HCT116 (cell line): ENCODE results near the gene MIA. TPM values are rescaled to one million over a fixed set of nuclear protein-coding genes. Genes with fewer than 3 reads are reported as not detected.
"Not testable (repeated sequence)": the region's sequence is repeated elsewhere in the genome, so short reads cannot be mapped to it uniquely, and the experiment has no call there.

Experiments used
- ATAC-seq: fragments of 200-7000 bp; cut with Tn5 transposase; 2 replicates; pipeline ENCODE4 v1.9.1; 2020; ENCODE audit warnings: mild to moderate bottlenecking, moderate library complexity
- BruUV-seq: library from RNA; stranded (reverse); fragments of 400-500 nt; replicated peaks from 2 replicates; lab custom pipeline; 2021; lab: Mats Ljungman, UMichigan
- CTCF ChIA-PET: fragments of 300-600 bp; sonication (Branson Sonifier 250); formaldehyde crosslinking; loops from one replicate; lab custom pipeline; 2021; ENCODE audit warnings: antibody characterized with exemption; lab: Charles Lee
- POLR2A ChIA-PET: fragments of 300-600, 350-600 bp; sonication (Branson Sonifier 250); formaldehyde crosslinking; loops from one replicate; lab custom pipeline; 2021; ENCODE audit warnings: antibody characterized with exemption; lab: Charles Lee
- RAD21 ChIA-PET, 2 experiments: fragments of 300-600 bp; sonication (Branson Sonifier 250); formaldehyde crosslinking; loops; one replicate each; lab custom pipeline; 2023; ENCODE audit warnings: low total read pairs in 2 of 2; ENCODE audit not compliant: uncharacterized antibody in 2 of 2, unreplicated experiment in 2 of 2, low non-redundant PET in 1 of 2; lab: Charles Lee
- DNase-seq: peaks from one replicate; pipeline ENCODE4 v3.0.0-alpha.2; 2010; ENCODE audit warnings: low read depth, low spot score
- H2AFZ ChIP-seq: fragments of 200-600 bp; shearing (Covaris generic), sonication (generic); 2 replicates; pipeline ENCODE4 v1.6.1; 2017; ENCODE audit warnings: low read depth, mixed run types, mixed read lengths, antibody characterized with exemption, low read length; ENCODE audit not compliant: poor library complexity, severe bottlenecking
- H3K27ac ChIP-seq: 2 replicates; pipeline ENCODE4 v1.5.1; 2012; ENCODE audit warnings: low read depth, low read length
- H3K27me3 ChIP-seq: fragments of 200-600 bp; sonication (generic); 2 replicates; pipeline ENCODE4 v1.6.1; 2016; ENCODE audit warnings: mixed run types, low read length, mixed read lengths; ENCODE audit not compliant: insufficient read depth
- H3K36me3 ChIP-seq, 2 experiments: fragments of 200-500 bp in 1 of 2; fragments of 200-600 bp in 1 of 2; sonication (Bioruptor generic) in 1 of 2; sonication (generic) in 1 of 2; 2 replicates each; pipeline versions ENCODE4 v1.5.1 to v1.6.1; 2014 to 2016; ENCODE audit warnings: low read length in 2 of 2, inconsistent platforms in 1 of 2, mixed read lengths in 1 of 2, mixed run types in 1 of 2; ENCODE audit not compliant: insufficient read depth in 2 of 2, control insufficient read depth in 1 of 2
- H3K4me1 ChIP-seq, 2 experiments: fragments of 200-600 bp in 1 of 2; sonication (generic) in 1 of 2; 2 replicates each; pipeline versions ENCODE4 v1.5.1 to v1.6.1; 2012 to 2017; ENCODE audit warnings: low read length in 2 of 2, inconsistent platforms in 1 of 2, mild to moderate bottlenecking in 1 of 2, mixed read lengths in 1 of 2, mixed run types in 1 of 2, moderate library complexity in 1 of 2; ENCODE audit not compliant: insufficient read depth in 2 of 2, control insufficient read depth in 1 of 2
- H3K4me2 ChIP-seq: fragments of 200-600 bp; sonication (generic); 2 replicates; pipeline ENCODE4 v1.6.1; 2017; ENCODE audit warnings: mixed run types, low read length, mixed read lengths
- H3K4me3 ChIP-seq, 2 experiments: fragments of 200-600 bp in 1 of 2; sonication (generic) in 1 of 2; replicated peaks in 1 of 2; 2 replicates each; pipeline ENCODE4 v1.5.1; 2011 to 2016; ENCODE audit warnings: low read length in 2 of 2, control low read depth in 1 of 2, low read depth in 1 of 2, mild to moderate bottlenecking in 1 of 2, mixed read lengths in 1 of 2, mixed run types in 1 of 2
- H3K79me2 ChIP-seq: fragments of 200-600 bp; sonication (generic); 2 replicates; pipeline ENCODE4 v1.6.1; 2017; ENCODE audit warnings: mild to moderate bottlenecking, mixed run types, low read length, moderate library complexity, mixed read lengths; ENCODE audit not compliant: insufficient read depth
- H3K9ac ChIP-seq: fragments of 200-600 bp; sonication (generic); 2 replicates; pipeline ENCODE4 v1.6.1; 2016; ENCODE audit warnings: low read length, mixed read lengths
- H3K9me2 ChIP-seq: fragments of 200-600 bp; sonication (generic), shearing (Covaris generic); 2 replicates; pipeline ENCODE4 v1.6.1; 2017; ENCODE audit warnings: mixed run types, mild to moderate bottlenecking, moderate library complexity; ENCODE audit not compliant: insufficient read depth
- H3K9me3 ChIP-seq, 2 experiments: fragments of 200-500 bp in 1 of 2; fragments of 200-600 bp in 1 of 2; sonication (Bioruptor generic) in 1 of 2; sonication (generic) in 1 of 2; 2 replicates each; pipeline ENCODE4 v1.6.1; 2014 to 2017; ENCODE audit warnings: low read length in 2 of 2, mixed read lengths in 2 of 2, inconsistent platforms in 1 of 2, low read depth in 1 of 2, mild to moderate bottlenecking in 1 of 2, mixed run types in 1 of 2, moderate library complexity in 1 of 2; ENCODE audit not compliant: control insufficient read depth in 1 of 2, insufficient read depth in 1 of 2
- H4K20me1 ChIP-seq: fragments of 200-600 bp; sonication (generic), shearing (Covaris generic); 2 replicates; pipeline ENCODE4 v1.6.1; 2017; ENCODE audit warnings: mixed run types, mild to moderate bottlenecking, moderate library complexity; ENCODE audit not compliant: insufficient read depth
- CEBPB ChIP-seq: IDR thresholded peaks from 2 replicates; pipeline ENCODE4 v1.6.1; 2012; ENCODE audit warnings: low read depth
- CTCF ChIP-seq, 3 experiments: fragments of 200-600 bp in 1 of 3; sonication (generic) in 1 of 3; IDR thresholded peaks in 2 of 3; conservative IDR thresholded peaks in 1 of 3; 2 replicates each; pipeline ENCODE4 v1.5.1; 2012 to 2017; ENCODE audit warnings: low read depth in 2 of 3, low read length in 2 of 3, antibody characterized with exemption in 1 of 3, borderline replicate concordance in 1 of 3, control low read depth in 1 of 3, mild to moderate bottlenecking in 1 of 3, mixed read lengths in 1 of 3, mixed run types in 1 of 3, moderate library complexity in 1 of 3; ENCODE audit not compliant: insufficient read depth in 1 of 3
- EGR1 ChIP-seq: IDR thresholded peaks from 2 replicates; pipeline ENCODE4 v1.6.1; 2012; ENCODE audit warnings: low read depth
- ELF1 ChIP-seq: IDR thresholded peaks from 2 replicates; pipeline ENCODE4 v1.6.1; 2012; ENCODE audit warnings: low read depth, borderline replicate concordance
- EZH2 ChIP-seq: fragments of 200-600 bp; sonication (generic); IDR thresholded peaks from 2 replicates; pipeline ENCODE4 v1.6.1; 2017; ENCODE audit warnings: antibody characterized with exemption, mixed run types
- EZH2phosphoT487 ChIP-seq: fragments of 200-600 bp; IDR thresholded peaks from 2 replicates; pipeline ENCODE4 v1.6.1; 2018; ENCODE audit warnings: antibody characterized with exemption, borderline replicate concordance
- FOSL1 ChIP-seq: IDR thresholded peaks from 2 replicates; pipeline ENCODE4 v1.6.1; 2012; ENCODE audit warnings: low read depth
- MAX ChIP-seq: IDR thresholded peaks from 2 replicates; pipeline ENCODE4 v1.6.1; 2012
- POLR2A ChIP-seq: IDR thresholded peaks from 2 replicates; pipeline ENCODE4 v1.7.0; 2011; ENCODE audit warnings: borderline replicate concordance; ENCODE audit not compliant: insufficient read depth, insufficient read length; ENCODE audit errors: extremely low read depth
- RAD21 ChIP-seq: IDR thresholded peaks from 2 replicates; pipeline ENCODE4 v1.6.1; 2012; ENCODE audit warnings: low read depth, mild to moderate bottlenecking
- REST ChIP-seq: IDR thresholded peaks from 2 replicates; pipeline ENCODE4 v1.6.1; 2012; ENCODE audit warnings: low read depth
- SP1 ChIP-seq: IDR thresholded peaks from 2 replicates; pipeline ENCODE4 v1.6.1; 2012; ENCODE audit warnings: low read depth
- TCF7L2 ChIP-seq: IDR thresholded peaks from 2 replicates; pipeline ENCODE4 v1.7.0; 2011; ENCODE audit warnings: borderline replicate concordance, inconsistent platforms; ENCODE audit not compliant: insufficient read depth, insufficient read length; ENCODE audit errors: extremely low read depth
- intact Hi-C: fragments of 100-400 bp; cut with micrococcal nuclease; formaldehyde crosslinking; loops from 2 replicates; pipeline ENCODE4 v1.10.0; 2022
- total RNA-seq: library from RNA; stranded (reverse); gene quantifications from one replicate; pipeline ENCODE4 v1.2.1, GENCODE V29; 2021; ENCODE audit not compliant: unreplicated experiment

Gene MIA
- total RNA-seq, 1 experiment from 2014 or later: 1.4 TPM

- H2AFZ ChIP-seq, H3K9ac ChIP-seq, ATAC-seq, H3K27me3 ChIP-seq, H4K20me1 ChIP-seq, H3K27ac ChIP-seq, H3K9me2 ChIP-seq, H3K4me3 ChIP-seq, H3K9me3 ChIP-seq, H3K79me2 ChIP-seq, DNase-seq, BruUV-seq, H3K36me3 ChIP-seq: not testable (repeated sequence)
- intact Hi-C loops: loop anchor here (10.0 kb wide), 1 partner anchor 325 kb away; no protein-coding TSS in a partner anchor
- ChIA-PET RAD21 (interaction anchor here (0.6 to 1.5 kb wide), 2 partner anchors 42 to 157 kb away, joined by 3 to 6 read pairs; partner anchors contain the start of gene RAB4B (in 1 of the 2)), CTCF (interaction anchor here (1.0 to 3.1 kb wide), 9 partner anchors 9 to 325 kb away, joined by 3 to 25 read pairs (median 6); partner anchors contain the start of genes ACTMAP and SNRPA), POLR2A (interaction anchor here (0.5 to 0.6 kb wide), 2 partner anchors 159 to 310 kb away, joined by 3 read pairs; no protein-coding TSS in a partner anchor)
- TF ChIP-seq RAD21 (peak; percentile 68), CTCF (IDR thresholded peaks at IDR 0.05 in 2 of 3, conservative IDR thresholded peaks at IDR 0.05 in 1 of 3; ENCODE audit: borderline replicate concordance in 1 of 3, insufficient read depth in 1 of 3, low read depth in 2 of 3, low read length in 2 of 3) (peak; percentile 55 to 70 (median 69))
- Histone ChIP-seq H3K4me2 (peak overlapping the region; percentile 21; the same call in 1 of the 2 replicates), H3K4me1 (peaks cover 12 to 25% of the 10 kb centered on the region in 2 experiments; a peak in 3 of 4 replicates)
Measured at GRCh38 chr19:40819479-40820234, 44.3 kb downstream of the MIA start.

GRCh38 chr19:40822161-40822560 is 46.8 kb downstream of the MIA start:
- Histone ChIP-seq H3K4me1 (peaks cover 12 to 25% of the 10 kb centered on the region in 2 experiments; a peak in 3 of 4 replicates), H3K9me3 (no peaks in the 10 kb centered on the region), H2AFZ (no peak overlapping the region), H3K4me2 (no peak overlapping the region), H3K9ac (no peak overlapping the region), H3K9me2 (no peaks in the 10 kb centered on the region), H3K27me3 (no peaks in the 10 kb centered on the region), H3K36me3 (no peaks in the 10 kb centered on the region), H4K20me1 (no peaks in the 10 kb centered on the region), H3K27ac (no peak overlapping the region), H3K4me3 (no peak overlapping the region), H3K79me2 (no peaks in the 10 kb centered on the region)
- no TSS peak for BruUV-seq
- RAD21 ChIA-PET: no interaction called here
- no peak for ATAC-seq
- intact Hi-C loops: no loop called here
- TF ChIP-seq REST (no peak), CEBPB (no peak), TCF7L2 (no peak), ELF1 (no peak), EZH2 (no peak), RAD21 (no peak), SP1 (no peak), FOSL1 (no peak), EZH2phosphoT487 (no peak), POLR2A (no peak), MAX (no peak), EGR1 (no peak)
- POLR2A ChIA-PET: no interaction called here
- DNase-seq: no peak
- CTCF ChIA-PET: no interaction called here
